Stomach (tissue), 9 donors: ENCODE data around the gene PLEKHG3. TPM values are rescaled to one million over a fixed set of nuclear protein-coding genes. Genes with fewer than 3 reads are reported as not detected.

Source experiments
- DNase-seq, 2 donors: peaks; one replicate each; pipeline versions ENCODE4 v3.0.0 to v3.0.0-alpha.2; 2013 to 2019
- H3K27ac ChIP-seq, 5 donors: fragments of 200-600 bp in 4 of 5; sonication (generic) in 4 of 5; one replicate each; pipeline ENCODE4 v1.5.1; 2013 to 2019; ENCODE audit warnings: mild to moderate bottlenecking in 1 of 5, moderate library complexity in 1 of 5
- H3K27me3 ChIP-seq, 3 donors: fragments of 200-600 bp; sonication (generic); one replicate each; pipeline ENCODE4 v1.5.1; 2017 to 2019; ENCODE audit warnings: mixed run types in 1 of 3
- H3K36me3 ChIP-seq, 4 donors: fragments of 200-600 bp; sonication (generic); 1 replicate in 3 of 4; 2 replicates in 1 of 4; pipeline ENCODE4 v1.5.1; 2016 to 2019
- H3K4me1 ChIP-seq, 4 donors: fragments of 200-600 bp; sonication (generic); one replicate each; pipeline ENCODE4 v1.5.1; 2016 to 2019
- H3K4me3 ChIP-seq, 4 donors: fragments of 200-600 bp; sonication (generic) in 3 of 4; one replicate each; pipeline ENCODE4 v1.5.1; 2016 to 2019; ENCODE audit warnings: mild to moderate bottlenecking in 1 of 4
- H3K9me3 ChIP-seq, 4 donors: fragments of 200-600 bp; sonication (generic); one replicate each; pipeline ENCODE4 v1.5.1; 2016 to 2019
- EP300 ChIP-seq: sonication (generic); formaldehyde crosslinking; IDR thresholded peaks from one replicate; pipeline ENCODE4 v1.6.1; 2017; ENCODE audit warnings: antibody characterized with exemption
- POLR2A ChIP-seq, 4 donors: fragments of 450-650 bp; IDR thresholded peaks; one replicate each; pipeline ENCODE4 v1.6.1; 2016; ENCODE audit warnings: antibody characterized with exemption in 4 of 4, control low read depth in 2 of 4, mild to moderate bottlenecking in 1 of 4, moderate library complexity in 1 of 4
- POLR2AphosphoS5 ChIP-seq, 3 donors: sonication (generic); formaldehyde crosslinking; IDR thresholded peaks; one replicate each; pipeline ENCODE4 v1.6.1; 2016; ENCODE audit warnings: antibody characterized with exemption in 3 of 3
- WGBS, 5 donors: extraction: QIAGEN DNeasy Blood & Tissue Kit in 3 of 5; methylation state at CpG; one replicate each; pipeline versions ENCODE4 v1.1.5 to v1.1.7; 2013 to 2018; 5-methylcytosine and 5-hydroxymethylcytosine counted together
- intact Hi-C: fragments of 100-400 bp; cut with DNase I; formaldehyde crosslinking; loops from one replicate; pipeline ENCODE4 v1.15.1; 2023; ENCODE audit warnings: low total_unique reads
- polyA plus RNA-seq, 3 donors: library from polyadenylated mRNA; stranded (reverse); fragments of 200-250 nt; gene quantifications; one replicate each; pipeline ENCODE4 v1.2.3, GENCODE V29; 2013
- total RNA-seq, 5 donors: library from RNA; depleted of rRNA; stranded (reverse); fragments of >200 nt; gene quantifications; one replicate each; pipeline versions ENCODE4 v1.1.0 to v1.2.3, GENCODE V29; 2014 to 2016
- TF ChIP-seq, protein P1 (sequence below), 7 experiments: fragments of 450-650 bp in 4 of 7; fragments of 200-600 bp in 3 of 7; sonication (generic) in 3 of 7; IDR thresholded peaks; one replicate each; pipeline ENCODE4 v1.5.1; 2016 to 2019; ENCODE audit warnings: antibody characterized with exemption in 7 of 7, control low read depth in 2 of 7, mild to moderate bottlenecking in 1 of 7
- donor health status: healthy with polysubstance abuse.
- donor health status: Bipolar disorder and iron deficiency.
- donor health status: healthy.

The PLEKHG3 gene
- total and polyA plus RNA-seq, 8 donors, result 7.3 to 292 (median 25.6) TPM

DNA sequence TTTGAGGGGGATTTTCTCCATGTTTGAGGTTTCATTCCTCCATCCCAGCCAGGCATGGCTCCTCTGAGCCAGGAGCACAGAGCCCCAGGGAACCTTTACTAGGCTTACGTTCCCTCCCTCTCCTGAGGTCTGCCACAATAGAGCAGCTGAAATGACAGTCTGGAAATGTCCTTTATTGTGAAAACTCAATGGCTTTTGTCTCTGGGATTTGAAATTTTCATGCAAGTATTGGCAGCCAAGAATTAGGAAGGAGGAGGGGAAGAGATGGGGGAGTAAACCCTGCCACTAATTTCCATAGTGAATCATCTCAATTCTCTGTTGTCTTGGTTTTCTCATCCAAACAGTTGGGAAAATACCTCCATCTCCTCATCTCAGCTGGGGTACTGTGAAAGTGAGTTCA, 2.6 kb upstream of the PLEKHG3 start:
- no peak for DNase-seq
- Histone ChIP-seq H3K27me3 (peaks cover 0 to 11% (median 0%) of the 10 kb centered on the region in 3 donors), H3K9me3 (no peaks in the 10 kb centered on the region), H3K4me1 (peaks cover 29 to 68% (median 61%) of the 10 kb centered on the region in 4 donors), H3K36me3 (no peaks in the 10 kb centered on the region), H3K27ac (no peak overlapping the region), H3K4me3 (no peak overlapping the region)
- 75 to 100% (median 89%) methylated on average over 1 of the region's 1 CpG for WGBS, 5 donors
- TF ChIP-seq POLR2A (IDR thresholded peaks at IDR 0.05), result no peak
- TF ChIP-seq, protein P1, sequence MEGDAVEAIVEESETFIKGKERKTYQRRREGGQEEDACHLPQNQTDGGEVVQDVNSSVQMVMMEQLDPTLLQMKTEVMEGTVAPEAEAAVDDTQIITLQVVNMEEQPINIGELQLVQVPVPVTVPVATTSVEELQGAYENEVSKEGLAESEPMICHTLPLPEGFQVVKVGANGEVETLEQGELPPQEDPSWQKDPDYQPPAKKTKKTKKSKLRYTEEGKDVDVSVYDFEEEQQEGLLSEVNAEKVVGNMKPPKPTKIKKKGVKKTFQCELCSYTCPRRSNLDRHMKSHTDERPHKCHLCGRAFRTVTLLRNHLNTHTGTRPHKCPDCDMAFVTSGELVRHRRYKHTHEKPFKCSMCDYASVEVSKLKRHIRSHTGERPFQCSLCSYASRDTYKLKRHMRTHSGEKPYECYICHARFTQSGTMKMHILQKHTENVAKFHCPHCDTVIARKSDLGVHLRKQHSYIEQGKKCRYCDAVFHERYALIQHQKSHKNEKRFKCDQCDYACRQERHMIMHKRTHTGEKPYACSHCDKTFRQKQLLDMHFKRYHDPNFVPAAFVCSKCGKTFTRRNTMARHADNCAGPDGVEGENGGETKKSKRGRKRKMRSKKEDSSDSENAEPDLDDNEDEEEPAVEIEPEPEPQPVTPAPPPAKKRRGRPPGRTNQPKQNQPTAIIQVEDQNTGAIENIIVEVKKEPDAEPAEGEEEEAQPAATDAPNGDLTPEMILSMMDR (IDR thresholded peaks at IDR 0.05), result no peak
- TF ChIP-seq EP300, result no peak
- TF ChIP-seq POLR2AphosphoS5 (IDR thresholded peaks at IDR 0.05), result no peak
- intact Hi-C loops, result no loop called here

DNA sequence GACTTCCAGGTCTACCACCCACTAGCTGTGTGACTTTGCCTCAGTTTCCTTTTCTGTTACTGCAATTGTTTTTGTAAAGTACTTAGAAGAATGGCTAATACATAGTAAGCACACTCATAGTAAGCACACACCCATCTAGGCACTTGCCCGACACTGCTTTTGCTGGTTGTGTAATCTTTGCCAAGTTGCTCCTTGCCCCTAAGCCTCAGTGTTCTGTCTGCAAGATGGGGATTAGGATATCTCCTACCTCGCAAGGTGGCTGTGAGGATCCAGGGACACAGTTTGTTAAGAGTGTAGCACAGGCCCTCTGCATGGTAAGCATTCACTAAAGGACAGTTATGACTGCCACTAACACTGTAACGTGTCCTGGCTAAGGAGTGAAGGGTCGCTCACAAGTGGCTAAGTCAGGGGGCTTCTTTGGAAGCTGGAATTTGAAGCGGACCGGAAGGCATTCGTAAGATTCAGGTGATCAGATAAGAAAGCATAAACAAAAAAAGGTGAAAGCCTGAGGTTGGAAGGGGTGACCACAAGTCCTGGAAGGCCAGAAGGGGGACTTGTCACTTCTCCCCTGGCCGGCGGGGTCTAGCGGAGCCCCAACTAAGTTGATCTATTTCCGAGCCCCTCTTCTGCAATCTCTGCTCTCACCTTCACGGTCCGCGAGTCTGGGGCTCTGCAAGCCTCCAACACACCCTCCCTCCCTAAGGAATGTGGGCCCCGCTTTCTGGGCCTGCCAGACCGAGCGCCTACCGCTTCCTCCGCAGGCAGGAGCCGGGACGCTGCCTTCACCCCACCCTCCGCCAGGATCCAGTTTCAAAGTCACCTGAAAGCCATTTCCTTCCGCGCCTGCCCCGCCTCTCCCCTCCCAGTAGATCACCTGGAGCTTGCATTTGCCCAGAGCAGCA, 1.5 kb upstream of the PLEKHG3 start:
- Histone ChIP-seq H3K4me3 (peak overlapping the region in 3 of 4 donors; percentile 86 to 93 (median 90)), H3K27me3 (peaks cover 0 to 11% (median 0%) of the 10 kb centered on the region in 3 donors), H3K4me1 (peaks cover 40 to 75% (median 69%) of the 10 kb centered on the region in 4 donors), H3K27ac (peak overlapping the region; percentile 86 to 94 (median 93)), H3K9me3 (no peaks in the 10 kb centered on the region), H3K36me3 (no peaks in the 10 kb centered on the region)
- intact Hi-C loops, result no loop called here
- 31 to 61% (median 43%) methylated on average over 25 of the region's 25 CpGs for whole genome bisulfite sequencing, 5 donors
- DNase-seq, result peak; percentile 80 to 92
- TF ChIP-seq, protein P1 (IDR thresholded peaks at IDR 0.05), result no peak
- peak in 2 of 3 donors; percentile 48 to 50 for TF ChIP-seq POLR2AphosphoS5 (IDR thresholded peaks at IDR 0.05)

GRCh38 chr14:64703395-64704142, 655 bp upstream of the PLEKHG3 start:
- no peak for DNase-seq
- Histone ChIP-seq H3K27ac (peak overlapping the region; percentile 86 to 94 (median 93)), H3K27me3 (peaks cover 0 to 11% (median 0%) of the 10 kb centered on the region in 3 donors), H3K4me3 (peak overlapping the region; percentile 86 to 93 (median 88)), H3K4me1 (peaks cover 45 to 75% (median 70%) of the 10 kb centered on the region in 4 donors), H3K36me3 (no peaks in the 10 kb centered on the region), H3K9me3 (no peaks in the 10 kb centered on the region)
- intact Hi-C loops, result no loop called here
- TF ChIP-seq POLR2AphosphoS5 (IDR thresholded peaks at IDR 0.05), result no peak
- WGBS, 5 donors, result 9 to 22% (median 10%) methylated on average over 24 to 26 of the region's 26 CpGs

DNA sequence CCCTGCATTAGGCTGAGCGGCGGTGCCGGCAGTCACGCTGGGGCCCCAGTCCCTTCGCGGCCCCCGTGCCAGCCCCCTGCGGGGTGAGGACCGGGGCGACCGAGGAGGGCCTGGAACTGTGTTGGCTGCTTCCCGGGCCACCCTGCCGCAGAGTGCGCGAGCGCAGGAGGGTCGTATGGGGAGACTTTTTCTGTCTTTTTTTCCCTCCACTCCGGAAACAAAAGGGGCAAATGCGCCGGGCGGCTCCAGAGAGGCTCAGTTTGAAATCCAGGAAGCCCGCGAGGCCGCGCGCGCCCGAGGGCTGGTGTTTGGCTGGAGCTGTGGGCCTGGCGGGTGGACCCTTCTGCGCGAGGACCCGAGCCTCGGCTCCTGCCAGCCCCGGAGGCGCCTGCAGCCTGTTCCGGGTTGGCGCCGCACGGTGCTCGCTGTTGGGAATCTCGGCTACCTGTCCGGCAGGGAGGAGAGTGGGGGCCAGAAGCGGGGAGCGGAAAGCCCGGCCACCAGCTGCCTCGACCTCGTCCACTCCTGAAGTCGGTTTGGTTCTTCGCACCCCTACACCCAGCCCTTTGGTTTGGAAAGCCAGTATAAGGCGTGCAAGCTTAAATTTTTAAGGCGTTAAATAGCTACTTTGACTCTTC, 638 bp downstream of the PLEKHG3 start:
- Histone ChIP-seq H3K9me3 (no peaks in the 10 kb centered on the region), H3K36me3 (no peaks in the 10 kb centered on the region), H3K27me3 (peaks cover 0 to 11% (median 0%) of the 10 kb centered on the region in 3 donors), H3K27ac (peak overlapping the region; percentile 86 to 94 (median 93)), H3K4me3 (peak overlapping the region; percentile 86 to 93 (median 88)), H3K4me1 (peaks cover 45 to 77% (median 72%) of the 10 kb centered on the region in 4 donors)
- TF ChIP-seq EP300, result no peak
- TF ChIP-seq POLR2AphosphoS5 (IDR thresholded peaks at IDR 0.05), result no peak
- TF ChIP-seq POLR2A (IDR thresholded peaks at IDR 0.05), result no peak
- TF ChIP-seq, protein P1 (IDR thresholded peaks at IDR 0.05), result no peak
- WGBS, 5 donors, result 1 to 2% (median 1%) methylated on average over 33 to 51 of the region's 51 CpGs
- intact Hi-C loops, result no loop called here
- DNase-seq, result peak; percentile 57 to 73
